ENCODE data around the gene RFPL2. TPM values are rescaled to one million over a fixed set of nuclear protein-coding genes. Genes with fewer than 3 reads are reported as not detected.
"Not testable (repeated sequence)": the region's sequence is repeated elsewhere in the genome, so short reads cannot be mapped to it uniquely, and the experiment has no call there.

Gene RFPL2
- total RNA-seq, 2 donors from 2014 or later = 0.17 TPM; not detected in 1

GRCh38 chr22:32206774-32207758 lies 2.2 kb upstream of the RFPL2 start:
- peak; percentile 69 for ATAC-seq
- DNase-seq = peak; percentile 34 to 58
- intact Hi-C loops (cut with DNase I, micrococcal nuclease) = no loop called here

- no peak for DNase-seq
- intact Hi-C loops (cut with DNase I, micrococcal nuclease) = no loop called here
- ATAC-seq = no peak
Measured at GRCh38 chr22:32205974-32206773, 1.3 kb upstream of the RFPL2 start.

- DNase-seq = peak in 1 of 2 donors; percentile 35
- intact Hi-C loops (cut with DNase I, micrococcal nuclease) = no loop called here
- peak; percentile 7 for ATAC-seq
Measured at GRCh38 chr22:32204040-32204855, 625 bp downstream of the RFPL2 start.

- DNase-seq (peak in 1 of 2 donors; percentile 13), ATAC-seq (peak; percentile 16)
- intact Hi-C loops (cut with DNase I, micrococcal nuclease) = no loop called here
Measured at GRCh38 chr22:32203181-32204039, 1.5 kb downstream of the RFPL2 start.

GRCh38 chr22:32202539-32203180 lies 2.2 kb downstream of the RFPL2 start:
- DNase-seq (peak; percentile 55 to 65), ATAC-seq (peak; percentile 90)
- intact Hi-C loops (cut with DNase I, micrococcal nuclease) = no loop called here

GRCh38 chr22:32202161-32202538 lies 2.7 kb downstream of the RFPL2 start:
- intact Hi-C loops (cut with DNase I, micrococcal nuclease) = no loop called here
- DNase-seq (no peak), ATAC-seq (no peak)

GRCh38 chr22:32200752-32201151 lies 4.1 kb downstream of the RFPL2 start:
- DNase-seq = no peak
- intact Hi-C loops (cut with DNase I, micrococcal nuclease) = no loop called here
- ATAC-seq = no peak

GRCh38 chr22:32199961-32200360 lies 4.9 kb downstream of the RFPL2 start:
- intact Hi-C loops (cut with DNase I, micrococcal nuclease) = no loop called here
- DNase-seq = no peak
- ATAC-seq = no peak

- ATAC-seq = no peak
- DNase-seq = no peak
- intact Hi-C loops (cut with DNase I, micrococcal nuclease) = no loop called here
Measured at GRCh38 chr22:32199341-32199740, 5.5 kb downstream of the RFPL2 start.

- intact Hi-C loops (cut with DNase I, micrococcal nuclease); ATAC-seq; DNase-seq: not testable (repeated sequence)
Measured at GRCh38 chr22:32197553-32198226, 7.2 kb downstream of the RFPL2 start.

- intact Hi-C loops (cut with DNase I, micrococcal nuclease); DNase-seq; ATAC-seq: not testable (repeated sequence)
Measured at GRCh38 chr22:32195900-32196299, 9.0 kb downstream of the RFPL2 start.

- intact Hi-C loops (cut with DNase I, micrococcal nuclease); ATAC-seq; DNase-seq: not testable (repeated sequence)
Measured at GRCh38 chr22:32193346-32193745, 11.5 kb downstream of the RFPL2 start.

GRCh38 chr22:32191021-32191420 lies 13.9 kb downstream of the RFPL2 start:
- DNase-seq; ATAC-seq; intact Hi-C loops (cut with DNase I, micrococcal nuclease): not testable (repeated sequence)

GRCh38 chr22:32185821-32186220 lies 19.1 kb downstream of the RFPL2 start:
- ATAC-seq (no peak), DNase-seq (no peak)
- intact Hi-C loops (cut with DNase I, micrococcal nuclease) = no loop called here

- DNase-seq (no peak), ATAC-seq (no peak)
- intact Hi-C loops (cut with DNase I, micrococcal nuclease) = no loop called here
Measured at GRCh38 chr22:32183625-32184024, 21.2 kb downstream of the RFPL2 start.

GRCh38 chr22:32181043-32181442 lies 23.8 kb downstream of the RFPL2 start:
- DNase-seq = no peak
- intact Hi-C loops (cut with DNase I, micrococcal nuclease) = no loop called here
- no peak for ATAC-seq

- ATAC-seq (no peak), DNase-seq (no peak)
- intact Hi-C loops (cut with DNase I, micrococcal nuclease) = no loop called here
Measured at GRCh38 chr22:32177221-32177765, 27.6 kb downstream of the RFPL2 start.
